Dendritic cell treated with granulocyte-macrophage colony-stimulating factor and Interleukin-4, amounts not matched to agents 40 ng/mL and 50 ng/mL, for 4 days (primary cell): ENCODE measurements around the gene TBC1D9.

Source experiments
- H3K27ac Mint-ChIP-seq: one replicate; pipeline ENCODE4 v1.8.0; 2022; ENCODE audit warnings: mild to moderate bottlenecking, mixed read lengths
- H3K27me3 Mint-ChIP-seq: one replicate; pipeline ENCODE4 v1.8.0; 2022; ENCODE audit warnings: mild to moderate bottlenecking, mixed read lengths
- H3K36me3 Mint-ChIP-seq: one replicate; pipeline ENCODE4 v1.8.0; 2022; ENCODE audit warnings: low read depth, mixed read lengths
- H3K4me1 Mint-ChIP-seq: one replicate; pipeline ENCODE4 v1.8.0; 2022; ENCODE audit warnings: low read depth, mixed read lengths
- H3K4me3 Mint-ChIP-seq: one replicate; pipeline ENCODE4 v1.8.0; 2022; ENCODE audit warnings: mild to moderate bottlenecking, moderate library complexity, mixed read lengths
- H3K9me3 Mint-ChIP-seq: one replicate; pipeline ENCODE4 v1.8.0; 2022; ENCODE audit warnings: mixed read lengths
- intact Hi-C: fragments of 100-400 bp; cut with micrococcal nuclease; formaldehyde crosslinking; loops from one replicate; pipeline ENCODE4 v1.15.0; 2022

Gene TBC1D9

DNA sequence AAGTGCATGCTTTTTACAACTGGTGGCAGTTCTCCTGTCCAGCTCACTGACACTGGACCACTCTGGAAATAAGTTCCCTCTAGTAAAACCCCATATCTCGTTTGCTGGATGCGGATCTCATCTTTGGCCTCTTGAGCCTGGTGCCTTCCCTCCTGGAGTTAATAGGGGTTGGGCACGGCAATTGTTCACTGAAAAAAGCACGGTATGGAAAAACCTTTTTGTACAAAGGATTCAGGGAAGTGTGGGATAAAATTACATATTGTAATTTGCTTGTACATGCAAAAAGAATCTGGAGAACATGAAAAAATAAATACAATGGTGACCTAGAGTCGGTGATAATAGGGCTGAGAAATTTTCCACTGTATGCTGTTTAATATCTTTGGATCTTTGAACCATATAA lies 30.6 kb downstream of the TBC1D9 start:
- Mint-ChIP-seq H3K9me3 (no peaks in the 10 kb centered on the region), H3K4me1 (peaks cover 57% of the 10 kb centered on the region), H3K36me3 (no peaks in the 10 kb centered on the region), H3K27ac (no peak overlapping the region), H3K27me3 (no peaks in the 10 kb centered on the region), H3K4me3 (no peak overlapping the region)
- intact Hi-C loops, result no loop called here

GRCh38 chr4:140724760-140725159 lies 31.4 kb downstream of the TBC1D9 start:
- no peaks in the 10 kb centered on the region for H3K36me3 Mint-ChIP-seq
- intact Hi-C loops, result no loop called here
- H3K27me3 Mint-ChIP-seq, result no peaks in the 10 kb centered on the region
- H3K27ac Mint-ChIP-seq, result no peak overlapping the region
- H3K4me1 Mint-ChIP-seq, result peaks cover 56% of the 10 kb centered on the region
- H3K4me3 Mint-ChIP-seq, result no peak overlapping the region
- no peaks in the 10 kb centered on the region for H3K9me3 Mint-ChIP-seq

GRCh38 chr4:140720387-140721304 lies 35.5 kb downstream of the TBC1D9 start:
- H3K4me1 Mint-ChIP-seq, result peaks cover 56% of the 10 kb centered on the region
- H3K27ac Mint-ChIP-seq, result peak overlapping the region; percentile 84
- H3K4me3 Mint-ChIP-seq, result peak overlapping the region; percentile 68
- intact Hi-C loops, result no loop called here
- H3K9me3 Mint-ChIP-seq, result no peaks in the 10 kb centered on the region
- no peaks in the 10 kb centered on the region for H3K27me3 Mint-ChIP-seq
- no peaks in the 10 kb centered on the region for H3K36me3 Mint-ChIP-seq

DNA sequence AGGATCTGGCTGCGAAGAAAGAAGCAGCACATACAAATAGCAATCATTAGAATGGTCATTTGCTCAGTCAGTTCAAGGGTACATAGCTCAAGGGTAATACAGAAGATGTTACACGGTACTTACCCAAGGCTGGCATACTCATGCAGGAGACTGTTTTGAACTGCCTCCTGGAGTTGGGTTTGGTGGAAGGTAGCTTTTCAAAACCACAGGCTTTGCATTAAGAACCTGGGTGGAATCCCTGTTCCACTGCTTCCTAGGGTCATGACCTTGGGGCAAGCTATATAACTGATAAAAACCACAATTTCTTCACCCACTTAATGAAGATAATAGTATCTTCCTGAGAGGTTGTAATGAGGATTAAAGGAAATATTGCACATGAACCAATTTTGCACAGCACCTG lies 36.5 kb downstream of the TBC1D9 start:
- H3K4me3 Mint-ChIP-seq, result no peak overlapping the region

DNA sequence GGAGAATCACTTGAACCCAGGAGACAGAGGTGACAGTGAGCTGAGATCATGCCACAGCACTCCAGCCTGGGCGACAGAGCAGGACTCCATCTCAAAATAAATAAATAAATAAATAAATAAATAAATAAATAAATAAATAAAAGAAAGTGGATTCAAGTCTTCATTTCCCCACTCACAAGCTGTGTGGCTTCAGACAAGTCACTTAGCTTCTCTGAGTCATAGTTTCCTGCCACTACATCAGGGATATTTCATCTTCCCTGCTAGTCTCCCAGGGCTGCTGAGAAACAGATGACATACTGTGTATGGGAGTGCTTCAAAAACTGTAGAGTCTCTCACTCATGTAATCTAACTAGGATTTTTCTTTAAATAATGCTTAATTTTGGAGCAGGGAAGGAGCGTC lies 37.2 kb downstream of the TBC1D9 start:
- Mint-ChIP-seq H3K4me3 (no peak overlapping the region), H3K27me3 (no peaks in the 10 kb centered on the region), H3K4me1 (peaks cover 52% of the 10 kb centered on the region), H3K27ac (peak overlapping the region; percentile 76), H3K9me3 (no peaks in the 10 kb centered on the region), H3K36me3 (no peaks in the 10 kb centered on the region)
- intact Hi-C loops, result no loop called here

More for the DNA sequence above, 36.5 kb downstream of the TBC1D9 start:
- H3K36me3 Mint-ChIP-seq, result no peaks in the 10 kb centered on the region
- intact Hi-C loops, result no loop called here
- peak overlapping the region; percentile 84 for H3K27ac Mint-ChIP-seq
- peaks cover 52% of the 10 kb centered on the region for H3K4me1 Mint-ChIP-seq
- no peaks in the 10 kb centered on the region for H3K27me3 Mint-ChIP-seq
- H3K9me3 Mint-ChIP-seq, result no peaks in the 10 kb centered on the region

GRCh38 chr4:140718241-140718952 lies 37.8 kb downstream of the TBC1D9 start:
- peak overlapping the region; percentile 76 for H3K27ac Mint-ChIP-seq
- H3K27me3 Mint-ChIP-seq, result no peaks in the 10 kb centered on the region
- H3K4me1 Mint-ChIP-seq, result peaks cover 52% of the 10 kb centered on the region
- H3K4me3 Mint-ChIP-seq, result no peak overlapping the region
- H3K36me3 Mint-ChIP-seq, result no peaks in the 10 kb centered on the region
- H3K9me3 Mint-ChIP-seq, result no peaks in the 10 kb centered on the region
- intact Hi-C loops, result no loop called here

- Mint-ChIP-seq H3K4me3 (no peak overlapping the region), H3K4me1 (peaks cover 47% of the 10 kb centered on the region), H3K9me3 (no peaks in the 10 kb centered on the region), H3K27me3 (no peaks in the 10 kb centered on the region), H3K27ac (no peak overlapping the region), H3K36me3 (no peaks in the 10 kb centered on the region)
- intact Hi-C loops, result no loop called here
These were observed 38.9 kb downstream of the TBC1D9 start for GRCh38 chr4:140717313-140717712.

- Mint-ChIP-seq H3K9me3 (no peaks in the 10 kb centered on the region), H3K4me3 (no peak overlapping the region), H3K36me3 (no peaks in the 10 kb centered on the region), H3K27me3 (no peaks in the 10 kb centered on the region), H3K4me1 (peaks cover 28% of the 10 kb centered on the region), H3K27ac (no peak overlapping the region)
- intact Hi-C loops, result no loop called here
These were observed 41.1 kb downstream of the TBC1D9 start for GRCh38 chr4:140715119-140715518.

GRCh38 chr4:140711910-140712309 lies 44.3 kb downstream of the TBC1D9 start:
- Mint-ChIP-seq H3K9me3 (no peaks in the 10 kb centered on the region), H3K36me3 (no peaks in the 10 kb centered on the region), H3K4me3 (no peak overlapping the region), H3K27ac (no peak overlapping the region), H3K4me1 (peaks cover 14% of the 10 kb centered on the region), H3K27me3 (no peaks in the 10 kb centered on the region)
- intact Hi-C loops, result no loop called here

GRCh38 chr4:140710908-140711622 lies 45.1 kb downstream of the TBC1D9 start:
- no peaks in the 10 kb centered on the region for H3K36me3 Mint-ChIP-seq
- intact Hi-C loops, result no loop called here
- no peaks in the 10 kb centered on the region for H3K27me3 Mint-ChIP-seq
- peaks cover 16% of the 10 kb centered on the region for H3K4me1 Mint-ChIP-seq
- no peak overlapping the region for H3K27ac Mint-ChIP-seq
- H3K4me3 Mint-ChIP-seq, result no peak overlapping the region
- no peaks in the 10 kb centered on the region for H3K9me3 Mint-ChIP-seq

GRCh38 chr4:140707325-140707724 lies 48.9 kb downstream of the TBC1D9 start:
- H3K9me3 Mint-ChIP-seq, result no peaks in the 10 kb centered on the region
- H3K27ac Mint-ChIP-seq, result no peak overlapping the region
- H3K4me1 Mint-ChIP-seq, result peaks cover 34% of the 10 kb centered on the region
- no peaks in the 10 kb centered on the region for H3K36me3 Mint-ChIP-seq
- H3K27me3 Mint-ChIP-seq, result no peaks in the 10 kb centered on the region
- intact Hi-C loops, result no loop called here
- H3K4me3 Mint-ChIP-seq, result no peak overlapping the region

- Mint-ChIP-seq H3K9me3 (no peaks in the 10 kb centered on the region), H3K27ac (no peak overlapping the region), H3K36me3 (peaks cover 2% of the 10 kb centered on the region), H3K4me1 (peaks cover 34% of the 10 kb centered on the region), H3K4me3 (no peak overlapping the region), H3K27me3 (no peaks in the 10 kb centered on the region)
- intact Hi-C loops, result no loop called here
These were observed 49.5 kb downstream of the TBC1D9 start for GRCh38 chr4:140706665-140707064.

- no peak overlapping the region for H3K27ac Mint-ChIP-seq
- no peaks in the 10 kb centered on the region for H3K27me3 Mint-ChIP-seq
- H3K4me3 Mint-ChIP-seq, result no peak overlapping the region
- no peaks in the 10 kb centered on the region for H3K9me3 Mint-ChIP-seq
- intact Hi-C loops, result no loop called here
- H3K4me1 Mint-ChIP-seq, result peaks cover 34% of the 10 kb centered on the region
- H3K36me3 Mint-ChIP-seq, result peaks cover 6% of the 10 kb centered on the region
These were observed 49.9 kb downstream of the TBC1D9 start for GRCh38 chr4:140706276-140706625.
